HUDEP-2 (cell line): ENCODE measurements around the gene FGF8.
"Not testable (repeated sequence)": the region's sequence is repeated elsewhere in the genome, so short reads cannot be mapped to it uniquely, and the experiment has no call there.

ENCODE experiments used
- DNase-seq, 76 experiments: peaks; one replicate each; lab custom pipeline; 2025; ENCODE audit not compliant: unreplicated experiment in 76 of 76; lab: John Stamatoyannopoulos, UW

Gene FGF8, protein sequence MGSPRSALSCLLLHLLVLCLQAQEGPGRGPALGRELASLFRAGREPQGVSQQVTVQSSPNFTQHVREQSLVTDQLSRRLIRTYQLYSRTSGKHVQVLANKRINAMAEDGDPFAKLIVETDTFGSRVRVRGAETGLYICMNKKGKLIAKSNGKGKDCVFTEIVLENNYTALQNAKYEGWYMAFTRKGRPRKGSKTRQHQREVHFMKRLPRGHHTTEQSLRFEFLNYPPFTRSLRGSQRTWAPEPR

DNA sequence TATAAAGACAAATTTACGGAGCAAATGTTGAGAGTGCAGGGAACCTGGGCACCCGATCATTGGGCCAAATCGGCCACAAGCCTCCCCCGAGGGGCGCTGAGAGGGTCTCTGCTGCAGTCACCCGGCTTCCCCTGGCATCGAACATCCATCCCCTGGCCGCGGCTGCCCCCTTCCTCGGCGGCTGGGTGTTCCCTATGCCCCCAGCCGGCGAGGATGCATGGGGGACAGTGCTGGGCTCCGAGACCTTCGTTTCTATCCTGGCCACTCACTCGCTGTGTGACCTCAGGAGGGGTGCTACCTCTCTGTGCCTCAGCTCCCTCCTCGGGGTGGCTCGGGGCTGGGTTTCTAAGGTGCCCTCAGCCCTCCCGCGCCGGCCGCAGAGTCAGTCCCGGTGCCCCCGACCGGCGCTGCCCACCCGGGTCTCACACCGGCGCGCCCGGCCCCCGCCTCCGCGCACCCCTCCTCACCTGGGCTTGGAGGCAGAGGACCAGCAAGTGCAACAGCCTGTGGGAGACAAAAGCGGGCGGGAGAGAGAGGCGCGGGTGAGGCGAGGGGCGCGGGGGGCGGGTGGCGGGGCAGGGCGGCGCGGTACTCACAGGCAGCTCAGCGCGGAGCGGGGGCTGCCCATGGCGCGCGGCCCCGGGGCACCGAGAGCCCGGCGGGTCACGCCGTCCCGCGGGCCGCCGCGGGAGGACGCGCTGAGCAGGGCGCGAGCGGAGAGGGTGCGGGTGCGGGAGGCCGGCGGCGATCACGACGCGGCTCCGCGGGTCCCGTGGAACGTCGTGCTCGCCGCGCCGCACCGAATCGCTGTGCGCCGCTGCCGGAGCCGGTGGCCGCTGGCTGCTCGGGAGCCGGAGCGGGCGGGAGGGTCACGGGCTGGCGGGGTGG is at the start of gene FGF8:
Gene FGF8, minus strand, starts transcription at position 842 of the 888 bp plus-strand sequence. Its CDS starts 214 bp downstream, at position 628.
- DNase-seq, result no peak

DNA sequence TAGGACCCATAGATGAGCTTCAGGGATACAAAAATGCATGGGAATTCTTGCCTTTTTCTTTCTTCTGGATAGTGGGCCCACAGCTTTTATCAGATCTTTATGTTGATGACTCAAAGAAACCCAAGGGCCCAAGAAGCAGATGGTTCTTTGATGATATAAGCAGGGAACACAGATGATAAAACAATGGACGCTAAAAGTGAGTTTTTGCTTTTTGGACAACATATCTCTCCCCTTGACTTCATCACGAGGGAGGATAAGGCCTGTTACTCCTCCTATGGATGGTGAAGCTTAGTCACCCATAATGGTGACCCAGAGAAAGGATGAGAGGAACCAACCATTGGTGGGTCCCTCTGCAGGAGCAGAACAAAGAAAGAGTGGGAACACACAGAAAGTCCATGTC is 48.8 kb upstream of the FGF8 start:
- peak in 34 of 76 experiments; percentile 11 to 72 (median 36) for DNase-seq

- peak in 34 of 76 experiments; percentile 32 to 84 (median 58) for DNase-seq
Measured at GRCh38 chr10:101818872-101819633, 43.1 kb upstream of the FGF8 start.

GRCh38 chr10:101818119-101818871 is 42.4 kb upstream of the FGF8 start, which contains the start of gene OGA:
Gene OGA, minus strand, starts transcription at chr10:101818444. Its CDS starts 422 bp downstream, at chr10:101818022.
- peak in 75 of 76 experiments; percentile 88 to 100 (median 98) for DNase-seq

DNA sequence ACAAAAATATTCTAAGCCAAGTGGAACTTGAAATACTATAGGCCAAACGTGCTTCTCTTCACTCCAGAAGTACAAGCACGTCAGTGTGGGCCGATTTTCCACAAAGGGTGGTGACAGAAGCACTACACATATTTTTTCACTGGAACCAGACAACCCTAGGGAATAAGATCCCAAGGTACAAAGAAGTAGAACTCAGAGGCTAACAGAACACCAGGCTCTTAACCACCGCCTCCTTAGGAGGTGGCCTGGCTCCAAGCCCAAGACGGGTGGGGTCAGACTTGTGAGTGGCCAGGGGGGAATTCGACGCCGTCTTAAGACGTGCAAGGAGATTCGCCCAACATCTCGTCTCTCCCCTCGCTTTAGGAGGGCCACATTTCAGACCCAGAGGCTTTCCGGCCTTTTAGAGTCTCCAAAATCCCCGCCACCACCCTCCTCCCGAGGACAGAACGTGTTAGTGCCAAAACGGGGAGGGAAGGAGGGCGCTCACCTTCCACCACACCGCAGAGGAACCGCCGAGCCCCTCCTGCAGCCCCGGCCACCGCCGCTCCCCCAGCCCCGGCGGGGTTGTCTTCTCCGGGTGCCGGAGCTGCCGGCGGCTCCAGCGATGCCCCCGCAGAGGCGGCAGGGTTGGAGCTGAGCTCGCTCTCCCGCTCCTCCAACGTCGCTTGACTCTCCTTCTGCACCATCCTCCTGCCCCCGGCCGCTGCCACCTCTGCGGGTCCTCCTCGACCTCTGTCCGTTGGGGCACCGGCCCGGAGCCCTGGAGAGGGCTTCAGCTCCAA is 41.6 kb upstream of the FGF8 start:
- peak in 74 of 76 experiments; percentile 11 to 95 (median 85) for DNase-seq

DNA sequence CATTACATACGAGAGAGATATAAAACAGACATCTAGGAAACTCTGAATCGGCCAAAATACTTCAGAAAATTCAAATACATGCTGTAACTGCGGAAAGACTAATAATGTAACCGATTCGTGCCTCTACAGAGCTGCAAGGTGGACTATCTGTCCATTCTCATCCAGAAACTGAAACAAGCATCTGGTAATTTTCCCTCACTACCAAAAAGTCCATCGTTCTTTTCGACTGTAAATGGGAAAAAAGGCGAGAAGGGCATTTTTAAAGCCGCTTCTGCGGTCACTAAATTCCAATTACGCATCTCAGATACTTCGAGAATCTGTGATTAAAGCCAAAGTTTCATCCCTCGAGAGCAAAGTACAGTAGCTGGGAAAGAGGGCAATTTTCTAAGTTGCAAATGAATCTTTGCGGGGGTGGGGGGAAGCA is 41.0 kb upstream of the FGF8 start:
- no peak for DNase-seq

DNA sequence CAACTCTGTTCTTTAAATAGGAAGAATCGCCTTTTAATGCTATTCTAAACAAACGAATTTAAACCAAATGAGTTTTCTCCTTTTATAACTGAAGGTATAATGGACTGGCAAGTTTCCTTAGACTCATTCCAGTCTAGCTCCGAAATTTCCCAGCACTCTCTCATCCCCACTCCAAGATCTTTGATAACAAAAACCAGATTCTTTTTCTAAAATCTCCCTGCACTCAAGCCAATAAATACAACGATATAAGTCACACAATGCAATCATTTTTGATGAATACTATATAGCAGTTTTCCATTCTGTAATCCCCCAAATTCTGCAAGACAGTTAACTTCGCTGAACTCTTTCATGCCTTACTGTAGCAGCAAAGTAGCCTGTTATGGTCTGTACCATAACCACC is 40.5 kb upstream of the FGF8 start:
- DNase-seq, result no peak

DNA sequence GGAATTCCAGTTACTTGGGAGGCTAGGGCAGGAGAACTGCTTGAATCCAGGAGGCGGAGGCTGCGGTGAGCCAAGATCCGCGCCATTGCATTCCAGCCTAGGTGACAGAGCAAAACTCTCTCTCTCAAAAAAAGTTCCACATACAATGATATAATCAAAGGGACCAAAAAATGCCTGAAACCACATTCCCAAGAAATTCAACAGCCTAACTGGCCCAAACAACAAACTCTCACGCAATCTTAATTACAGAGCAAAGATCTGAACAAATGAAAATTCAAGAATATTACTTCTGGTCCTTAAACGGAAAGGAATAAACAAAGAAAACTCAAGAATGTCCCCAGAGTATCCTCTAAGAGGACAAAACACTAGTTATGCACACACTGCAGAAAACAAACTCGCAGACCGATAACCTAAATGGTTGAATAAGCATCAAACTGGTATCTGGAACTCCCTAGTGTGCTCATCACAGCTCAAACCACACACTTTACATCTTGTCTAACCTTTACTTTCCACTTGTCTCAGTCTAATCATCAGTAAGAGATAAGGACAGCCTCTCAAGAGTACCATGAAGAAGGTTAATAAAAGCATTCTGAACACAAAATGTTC is 38.7 kb upstream of the FGF8 start:
- DNase-seq, result peak in 4 of 76 experiments; percentile 3 to 33 (median 13)

DNA sequence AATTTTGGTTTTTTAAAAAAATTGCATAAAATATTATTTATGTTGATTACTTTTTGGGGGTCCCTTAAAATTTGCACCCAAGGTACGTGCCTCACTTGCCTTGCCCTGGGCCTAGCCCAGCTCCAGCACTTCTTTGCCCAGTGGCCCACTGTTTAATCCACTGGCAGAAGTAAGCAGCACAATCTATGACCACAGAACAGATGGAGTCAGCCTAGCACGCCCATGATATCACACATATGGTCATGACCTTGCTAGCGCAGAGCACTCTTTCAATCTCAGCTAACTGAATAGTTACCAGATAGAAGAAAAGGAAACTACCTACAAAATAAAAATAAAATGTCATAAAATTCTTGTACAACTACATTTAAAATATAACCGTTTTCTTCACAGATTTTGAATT is 36.7 kb upstream of the FGF8 start:
- DNase-seq, result peak in 9 of 76 experiments; percentile 7 to 35 (median 12)

GRCh38 chr10:101807158-101807557 is 31.2 kb upstream of the FGF8 start:
- no peak for DNase-seq

GRCh38 chr10:101803511-101803910 is 27.6 kb upstream of the FGF8 start:
- DNase-seq, result no peak

DNA sequence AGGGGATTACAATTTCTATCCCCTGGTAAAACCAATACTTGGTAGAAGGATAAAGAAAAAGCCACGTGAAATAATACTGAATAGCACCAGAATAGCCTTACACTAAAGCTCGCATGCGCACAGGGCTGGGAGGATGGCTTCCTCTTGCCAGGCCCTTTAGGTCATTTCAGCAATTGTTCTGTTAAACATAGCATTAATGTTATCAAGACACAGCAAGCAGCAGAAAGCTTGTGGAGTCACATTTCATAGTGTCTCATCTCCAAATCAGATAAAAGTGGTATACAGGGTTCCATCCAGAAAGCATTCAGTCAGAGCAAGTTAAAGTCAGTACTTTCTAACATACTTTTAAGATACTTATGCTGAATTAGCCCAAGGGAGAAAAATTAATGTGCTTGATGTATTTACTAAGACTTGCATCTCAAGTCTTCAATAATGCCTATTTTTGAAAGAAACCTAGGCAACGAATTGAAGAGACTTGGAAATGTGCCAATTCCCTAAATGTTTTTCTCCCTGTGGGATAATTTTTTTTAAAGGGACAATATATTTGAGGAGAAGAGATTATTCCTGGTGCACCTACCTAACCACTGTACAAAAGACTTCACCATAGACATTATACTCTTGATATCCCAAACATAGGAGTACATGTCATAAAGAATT is 21.6 kb upstream of the FGF8 start:
- peak in 32 of 76 experiments; percentile 11 to 65 (median 35) for DNase-seq

DNA sequence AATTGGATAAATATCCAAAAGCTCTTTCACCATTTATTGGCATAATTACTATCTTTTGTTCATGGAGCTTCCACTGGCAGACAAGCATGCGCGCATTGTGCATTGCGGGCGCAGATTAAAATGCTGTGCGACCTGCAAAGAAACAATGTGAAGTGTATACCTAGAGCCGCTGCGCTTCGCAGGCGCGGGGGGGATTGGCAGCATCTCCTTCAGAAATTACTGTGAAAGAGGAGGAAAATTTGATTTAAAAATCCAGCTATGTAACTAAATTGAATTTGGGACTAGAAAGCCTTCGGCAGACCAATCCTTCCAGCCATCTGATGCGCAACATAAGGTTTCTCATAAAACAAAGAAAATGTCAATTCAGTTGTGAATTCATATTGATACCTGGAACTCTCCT is 17.6 kb upstream of the FGF8 start:
- DNase-seq, result no peak

DNA sequence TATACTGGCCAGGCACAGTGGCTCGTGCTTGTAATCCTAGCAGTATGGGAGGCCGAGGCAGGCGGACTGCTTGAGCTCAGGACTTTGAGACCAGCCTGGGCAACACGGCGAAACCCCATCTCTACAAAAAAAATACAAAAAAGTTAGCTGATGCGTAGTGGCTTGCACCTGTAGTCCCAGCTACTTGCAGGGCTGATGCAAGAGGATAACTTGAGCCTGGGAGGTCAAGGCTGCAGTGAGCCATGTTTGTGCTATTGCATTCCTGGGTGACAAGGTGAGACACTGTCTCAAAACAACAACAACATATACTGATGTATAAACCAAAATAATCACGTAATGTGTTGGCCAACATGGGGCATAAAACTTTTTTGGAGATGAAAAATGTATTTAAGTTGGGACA is 13.8 kb upstream of the FGF8 start:
- DNase-seq, result no peak

DNA sequence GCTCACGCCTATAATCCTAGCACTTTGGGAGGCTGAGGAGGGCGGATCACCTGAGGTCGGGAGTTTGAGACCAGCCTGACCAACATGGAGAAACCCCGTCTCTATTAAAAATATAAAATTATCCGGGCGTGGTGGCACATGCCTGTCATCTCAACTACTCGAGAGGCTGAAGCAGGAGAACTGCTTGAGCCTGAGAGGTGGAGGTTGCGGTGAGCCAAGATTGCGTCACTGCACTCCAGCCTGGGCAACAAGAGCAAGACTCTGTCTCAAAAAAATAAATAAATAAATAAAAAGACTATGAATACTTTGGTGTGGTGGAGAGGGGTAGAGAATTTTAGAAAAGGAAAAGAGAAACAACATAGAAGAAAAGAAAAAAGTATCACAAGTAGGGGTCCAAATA is 13.3 kb upstream of the FGF8 start:
- DNase-seq, result not testable (repeated sequence)

- DNase-seq, result no peak
Measured at GRCh38 chr10:101785801-101786200, 9.9 kb upstream of the FGF8 start.

DNA sequence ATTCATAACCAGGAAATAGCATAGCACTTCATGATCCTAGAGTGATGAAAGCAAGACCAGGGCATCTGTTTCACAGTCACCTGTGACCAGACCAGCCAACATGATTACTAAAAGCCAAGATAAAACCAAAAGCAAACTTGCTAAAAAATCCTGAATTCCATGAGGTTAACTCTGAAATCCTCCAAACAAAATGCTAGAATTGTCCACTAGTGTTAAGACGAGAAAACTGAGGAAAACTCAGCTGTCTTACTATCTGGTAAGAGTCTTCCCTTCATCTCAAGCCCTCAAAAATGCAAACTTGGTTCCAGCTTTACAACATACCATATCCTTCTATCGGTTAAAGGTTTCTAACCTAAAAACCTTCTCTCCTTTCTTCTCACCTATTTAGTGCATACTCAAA is 8.6 kb upstream of the FGF8 start:
- no peak for DNase-seq

- DNase-seq, result no peak
Measured at GRCh38 chr10:101783736-101784118, 7.8 kb upstream of the FGF8 start.
